PC-9 (cell line): ENCODE data around the gene ZBTB25. TPM values are rescaled to one million over a fixed set of nuclear protein-coding genes. Genes with fewer than 3 reads are reported as not detected.

Experiments used
- BruUV-seq: library from RNA; stranded (reverse); fragments of 400-500 nt; replicated peaks from 2 replicates; lab custom pipeline; 2021; lab: Mats Ljungman, UMichigan
- CTCF ChIA-PET: fragments of 300-600 bp; sonication (Branson Sonifier 250); formaldehyde crosslinking; loops from one replicate; lab custom pipeline; 2022; ENCODE audit warnings: antibody characterized with exemption; lab: Charles Lee
- POLR2A ChIA-PET: fragments of 300-600 bp; sonication (Branson Sonifier 250); formaldehyde crosslinking; loops from one replicate; lab custom pipeline; 2022; ENCODE audit warnings: antibody characterized with exemption; ENCODE audit not compliant: unreplicated experiment; lab: Charles Lee
- DNase-seq, 2 experiments: peaks; one replicate each; pipeline versions ENCODE4 v3.0.0 to v3.0.0-alpha.2; 2015 to 2022; ENCODE audit warnings: mixed read lengths in 1 of 2
- H2AFZ ChIP-seq: fragments of 200-600 bp; sonication (generic); 2 replicates; pipeline ENCODE4 v1.8.1; 2017; ENCODE audit warnings: antibody characterized with exemption
- H3F3A ChIP-seq: fragments of 200-600 bp; sonication (generic); 2 replicates; pipeline ENCODE4 v1.8.1; 2017; ENCODE audit warnings: antibody characterized with exemption, mild to moderate bottlenecking, low read depth; ENCODE audit not compliant: insufficient read depth
- H3K27ac ChIP-seq: fragments of 200-600 bp; sonication (generic); 2 replicates; pipeline ENCODE4 v1.6.1; 2016; ENCODE audit warnings: mixed run types
- H3K27me3 ChIP-seq: fragments of 200-600 bp; sonication (generic); 2 replicates; pipeline ENCODE4 v1.6.1; 2016; ENCODE audit warnings: low read depth, mixed run types; ENCODE audit not compliant: insufficient read depth
- H3K36me3 ChIP-seq: fragments of 200-600 bp; sonication (generic); 2 replicates; pipeline ENCODE4 v1.6.1; 2016; ENCODE audit warnings: low read depth, mixed run types
- H3K4me1 ChIP-seq: fragments of 200-600 bp; sonication (generic); replicated peaks from 2 replicates; pipeline ENCODE4 v1.6.1; 2016; ENCODE audit warnings: mixed run types; ENCODE audit not compliant: insufficient read depth
- H3K4me2 ChIP-seq: fragments of 200-600 bp; sonication (generic); 2 replicates; pipeline ENCODE4 v1.6.1; 2017; ENCODE audit warnings: mixed run types
- H3K4me3 ChIP-seq: fragments of 200-600 bp; sonication (generic); 2 replicates; pipeline ENCODE4 v1.6.1; 2016; ENCODE audit warnings: mixed run types
- H3K79me2 ChIP-seq: fragments of 200-600 bp; sonication (generic); 2 replicates; pipeline ENCODE4 v1.6.1; 2017; ENCODE audit warnings: low read depth, mixed run types
- H3K9me2 ChIP-seq: fragments of 200-600 bp; sonication (generic); 2 replicates; pipeline ENCODE4 v1.8.1; 2017; ENCODE audit warnings: mild to moderate bottlenecking; ENCODE audit not compliant: insufficient read depth
- H3K9me3 ChIP-seq: fragments of 200-600 bp; sonication (generic); 2 replicates; pipeline ENCODE4 v1.8.1; 2016; ENCODE audit warnings: low read depth; ENCODE audit not compliant: insufficient read depth
- H4K20me1 ChIP-seq: fragments of 200-600 bp; sonication (generic); 2 replicates; pipeline ENCODE4 v1.8.1; 2017; ENCODE audit not compliant: insufficient read depth
- EZH2 ChIP-seq: fragments of 200-600 bp; sonication (generic); IDR thresholded peaks from 2 replicates; pipeline ENCODE4 v1.8.0; 2017; ENCODE audit warnings: antibody characterized with exemption, low read depth
- intact Hi-C: fragments of 100-400 bp; cut with micrococcal nuclease; formaldehyde crosslinking; loops from one replicate; pipeline ENCODE4 v1.10.0; 2022; ENCODE audit not compliant: unreplicated experiment
- total RNA-seq: library from RNA; stranded (reverse); gene quantifications from 2 replicates; pipeline ENCODE4 v1.2.3, GENCODE V29; 2021
- TF ChIP-seq, protein P1 (sequence below): fragments of 200-600 bp; sonication (generic); conservative IDR thresholded peaks from 2 replicates; pipeline ENCODE4 v1.6.1; 2017; ENCODE audit warnings: mixed run types, antibody characterized with exemption, mild to moderate bottlenecking, moderate library complexity

ZBTB25 gene
- total RNA-seq, 1 experiment from 2014 or later = 22.9 TPM

DNA sequence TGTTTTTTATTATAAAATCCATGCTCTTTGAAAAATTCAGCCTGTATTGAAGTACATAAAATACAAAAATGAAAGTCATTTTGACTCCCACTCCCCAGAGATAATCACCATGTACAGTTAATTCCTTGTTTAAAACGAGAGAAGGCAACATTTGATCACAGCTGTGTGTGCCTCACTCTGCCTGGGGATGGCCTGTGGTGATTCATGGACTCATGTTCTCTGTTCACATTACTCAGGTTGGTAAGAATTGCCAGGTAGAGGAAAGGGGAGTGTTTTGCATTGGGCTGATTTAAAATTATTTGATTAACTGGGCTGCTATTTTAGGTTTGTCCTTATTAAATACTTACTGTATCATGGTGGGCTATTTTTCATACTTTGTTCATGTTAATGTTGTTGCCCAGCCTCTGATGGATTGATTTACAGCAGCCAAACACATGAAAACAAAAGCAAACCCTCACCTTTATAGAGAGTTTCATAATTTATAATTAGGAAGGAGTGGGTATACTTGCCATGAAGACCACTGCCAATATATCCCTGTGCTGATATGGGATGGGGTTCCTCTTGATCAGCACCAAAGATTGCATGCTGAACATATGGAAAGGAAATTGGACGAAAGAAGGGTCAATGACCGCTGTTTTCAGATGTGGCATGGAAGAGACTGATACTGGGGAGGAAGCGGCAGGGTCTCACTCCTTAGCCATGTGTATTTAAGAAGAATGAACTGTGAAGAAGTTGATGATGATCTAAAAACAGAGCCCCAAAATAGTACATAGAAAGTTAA, 3.9 kb upstream of the ZBTB25 start:
- Histone ChIP-seq H3K36me3 (0 out of 2 replicates have a peak, but pooled peaks cover 8% of the 10 kb centered on the region), H3K4me1 (peaks cover 49% of the 10 kb centered on the region), H3K27me3 (no peaks in the 10 kb centered on the region), H3K9me2 (no peaks in the 10 kb centered on the region), H3K4me3 (peak overlapping the region; percentile 61; the same call in 1 of the 2 replicates), H3K79me2 (peaks cover 85% of the 10 kb centered on the region), H4K20me1 (peaks cover 43% of the 10 kb centered on the region), H2AFZ (no peak overlapping the region), H3F3A (peaks cover 38% of the 10 kb centered on the region; the same call in 1 of the 2 replicates), H3K4me2 (peak overlapping the region; percentile 82), H3K27ac (peak overlapping the region; percentile 32), H3K9me3 (no peaks in the 10 kb centered on the region)
- no peak for TF ChIP-seq EZH2
- TF ChIP-seq, protein P1, sequence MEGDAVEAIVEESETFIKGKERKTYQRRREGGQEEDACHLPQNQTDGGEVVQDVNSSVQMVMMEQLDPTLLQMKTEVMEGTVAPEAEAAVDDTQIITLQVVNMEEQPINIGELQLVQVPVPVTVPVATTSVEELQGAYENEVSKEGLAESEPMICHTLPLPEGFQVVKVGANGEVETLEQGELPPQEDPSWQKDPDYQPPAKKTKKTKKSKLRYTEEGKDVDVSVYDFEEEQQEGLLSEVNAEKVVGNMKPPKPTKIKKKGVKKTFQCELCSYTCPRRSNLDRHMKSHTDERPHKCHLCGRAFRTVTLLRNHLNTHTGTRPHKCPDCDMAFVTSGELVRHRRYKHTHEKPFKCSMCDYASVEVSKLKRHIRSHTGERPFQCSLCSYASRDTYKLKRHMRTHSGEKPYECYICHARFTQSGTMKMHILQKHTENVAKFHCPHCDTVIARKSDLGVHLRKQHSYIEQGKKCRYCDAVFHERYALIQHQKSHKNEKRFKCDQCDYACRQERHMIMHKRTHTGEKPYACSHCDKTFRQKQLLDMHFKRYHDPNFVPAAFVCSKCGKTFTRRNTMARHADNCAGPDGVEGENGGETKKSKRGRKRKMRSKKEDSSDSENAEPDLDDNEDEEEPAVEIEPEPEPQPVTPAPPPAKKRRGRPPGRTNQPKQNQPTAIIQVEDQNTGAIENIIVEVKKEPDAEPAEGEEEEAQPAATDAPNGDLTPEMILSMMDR = no peak
- BruUV-seq = no TSS peak
- POLR2A ChIA-PET = interaction anchor here (0.5 to 0.7 kb wide), 2 partner anchors 65 to 87 kb away, joined by 3 to 5 read pairs; no protein-coding TSS in a partner anchor
- intact Hi-C loops = loop anchor here (10.0 kb wide), 2 partner anchors 197 to 407 kb away; partner anchors contain the start of genes CHURC1 and PLEKHG3
- peak in 1 of 2 experiments; percentile 67 for DNase-seq
- CTCF ChIA-PET = no interaction called here

DNA sequence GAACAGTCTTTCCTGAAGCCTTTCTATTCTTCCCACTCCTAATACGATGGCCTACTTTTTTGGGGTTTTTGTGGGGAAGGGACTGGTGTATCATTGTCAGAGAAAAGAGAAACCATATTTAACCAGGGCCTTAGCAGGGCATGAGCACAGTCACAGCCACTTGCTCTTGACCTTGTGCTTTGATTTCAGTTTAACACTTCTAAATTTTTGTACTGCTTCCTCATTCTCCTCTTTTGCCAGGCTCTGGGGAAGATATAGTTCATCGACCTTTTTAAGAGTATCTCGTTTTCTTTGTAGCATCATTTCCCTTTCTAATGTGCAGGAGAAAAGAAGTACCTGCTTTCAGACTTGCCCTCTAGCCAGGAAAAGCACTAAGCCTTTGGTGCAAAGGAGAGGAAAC, 3.1 kb upstream of the ZBTB25 start:
- no peak for TF ChIP-seq EZH2
- TF ChIP-seq, protein P1 = no peak
- no peak for DNase-seq
- H4K20me1 ChIP-seq = peaks cover 42% of the 10 kb centered on the region
- no peaks in the 10 kb centered on the region for H3K27me3 ChIP-seq
- H3K27ac ChIP-seq = peak overlapping the region; percentile 32
- H3F3A ChIP-seq = peaks cover 46% of the 10 kb centered on the region
- ChIA-PET CTCF (no interaction called here), POLR2A (interaction anchor here (0.5 to 0.7 kb wide), 2 partner anchors 86 to 805 kb away, joined by 3 to 4 read pairs; no protein-coding TSS in a partner anchor)
- peaks cover 85% of the 10 kb centered on the region for H3K79me2 ChIP-seq
- H3K36me3 ChIP-seq = 0 out of 2 replicates have a peak, but pooled peaks cover 8% of the 10 kb centered on the region
- H3K4me1 ChIP-seq = peaks cover 57% of the 10 kb centered on the region
- no peaks in the 10 kb centered on the region for H3K9me3 ChIP-seq
- peak overlapping the region; percentile 82 for H3K4me2 ChIP-seq
- peak overlapping the region; percentile 61; the same call in 1 of the 2 replicates for H3K4me3 ChIP-seq
- no TSS peak for BruUV-seq
- intact Hi-C loops = loop anchor here (10.0 kb wide), 2 partner anchors 198 to 408 kb away; partner anchors contain the start of genes CHURC1 and PLEKHG3
- no peaks in the 10 kb centered on the region for H3K9me2 ChIP-seq
- H2AFZ ChIP-seq = no peak overlapping the region

DNA sequence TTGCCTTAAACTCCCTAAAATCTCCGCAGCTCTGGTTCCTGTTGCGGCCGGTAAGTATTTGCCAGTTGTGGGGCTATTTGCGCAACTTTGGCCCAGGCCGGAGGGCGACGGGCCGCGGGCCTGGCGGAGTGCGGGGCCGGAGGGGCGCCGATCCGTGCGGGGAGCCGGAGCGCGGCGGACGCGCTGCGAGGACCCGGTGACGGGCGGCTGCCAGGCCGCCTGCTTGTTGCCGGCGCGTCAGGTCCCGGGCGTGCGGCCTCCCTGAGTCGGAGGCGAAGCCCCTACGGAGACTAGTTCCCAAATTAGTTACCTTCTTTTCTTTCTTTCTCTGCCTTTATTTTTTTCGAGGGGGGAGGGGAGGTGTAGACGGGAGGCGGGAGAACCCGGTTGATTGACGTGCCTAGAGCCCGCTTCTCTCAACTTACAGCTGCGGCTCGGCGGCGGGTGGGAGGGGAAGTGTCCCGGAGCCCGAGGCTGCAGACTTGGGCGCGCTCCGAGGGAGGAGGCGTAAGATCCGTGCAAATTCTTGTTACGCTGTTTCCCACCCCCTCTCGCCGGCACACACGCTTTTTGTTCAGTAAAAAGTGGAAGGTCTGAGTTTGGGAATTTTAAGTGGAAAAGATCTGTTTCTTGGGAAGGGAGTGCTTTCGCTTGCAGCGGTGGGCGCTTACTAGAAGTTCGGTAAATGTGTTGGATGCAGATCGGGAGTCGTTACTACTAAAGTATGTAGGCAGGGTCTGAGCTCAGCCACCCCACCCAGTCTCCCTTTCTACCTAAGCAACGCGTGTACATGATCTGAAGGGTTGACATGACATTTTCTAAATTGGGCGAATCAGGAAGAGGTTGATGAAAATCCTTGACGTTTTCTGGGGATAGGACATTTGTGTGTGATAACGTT, 1.5 kb upstream of the ZBTB25 start:
- H2AFZ ChIP-seq = peak overlapping the region; percentile 93
- ChIA-PET CTCF (interaction anchor here (0.6 to 0.7 kb wide), 2 partner anchors 318 to 653 kb away, joined by 3 read pairs; no protein-coding TSS in a partner anchor), POLR2A (interaction anchor here (0.6 to 1.0 kb wide), 5 partner anchors 30 to 215 kb away, joined by 3 to 9 read pairs (median 5); partner anchors contain the start of gene HSPA2)
- peak overlapping the region; percentile 82 for H3K4me2 ChIP-seq
- H3K36me3 ChIP-seq = 0 out of 2 replicates have a peak, but pooled peaks cover 8% of the 10 kb centered on the region
- peak overlapping the region; percentile 93 for H3K27ac ChIP-seq
- BruUV-seq = TSS peak; percentile 44
- peaks cover 33% of the 10 kb centered on the region for H4K20me1 ChIP-seq
- no peaks in the 10 kb centered on the region for H3K9me2 ChIP-seq
- intact Hi-C loops = loop anchor here (2.0 to 10.0 kb wide), 4 partner anchors 200 to 467 kb away; partner anchors contain the start of genes CHURC1, PLEKHG3 and RAB15
- no peaks in the 10 kb centered on the region for H3K9me3 ChIP-seq
- peaks cover 52% of the 10 kb centered on the region for H3F3A ChIP-seq
- TF ChIP-seq, protein P1 = no peak
- no peak for TF ChIP-seq EZH2
- H3K27me3 ChIP-seq = no peaks in the 10 kb centered on the region
- DNase-seq = peak; percentile 77 to 85
- H3K4me1 ChIP-seq = peaks cover 63% of the 10 kb centered on the region
- peak overlapping the region; percentile 61 for H3K4me3 ChIP-seq
- H3K79me2 ChIP-seq = peaks cover 85% of the 10 kb centered on the region
